NCI-H2081 treated with DMSO at 0.1 percent for 48 hours (cell line): ENCODE measurements around the gene RAPGEF4.

Experiments used
- DNase-seq: peaks from one replicate; lab custom pipeline; 2025; lab: John Stamatoyannopoulos, UW

Gene RAPGEF4

DNA sequence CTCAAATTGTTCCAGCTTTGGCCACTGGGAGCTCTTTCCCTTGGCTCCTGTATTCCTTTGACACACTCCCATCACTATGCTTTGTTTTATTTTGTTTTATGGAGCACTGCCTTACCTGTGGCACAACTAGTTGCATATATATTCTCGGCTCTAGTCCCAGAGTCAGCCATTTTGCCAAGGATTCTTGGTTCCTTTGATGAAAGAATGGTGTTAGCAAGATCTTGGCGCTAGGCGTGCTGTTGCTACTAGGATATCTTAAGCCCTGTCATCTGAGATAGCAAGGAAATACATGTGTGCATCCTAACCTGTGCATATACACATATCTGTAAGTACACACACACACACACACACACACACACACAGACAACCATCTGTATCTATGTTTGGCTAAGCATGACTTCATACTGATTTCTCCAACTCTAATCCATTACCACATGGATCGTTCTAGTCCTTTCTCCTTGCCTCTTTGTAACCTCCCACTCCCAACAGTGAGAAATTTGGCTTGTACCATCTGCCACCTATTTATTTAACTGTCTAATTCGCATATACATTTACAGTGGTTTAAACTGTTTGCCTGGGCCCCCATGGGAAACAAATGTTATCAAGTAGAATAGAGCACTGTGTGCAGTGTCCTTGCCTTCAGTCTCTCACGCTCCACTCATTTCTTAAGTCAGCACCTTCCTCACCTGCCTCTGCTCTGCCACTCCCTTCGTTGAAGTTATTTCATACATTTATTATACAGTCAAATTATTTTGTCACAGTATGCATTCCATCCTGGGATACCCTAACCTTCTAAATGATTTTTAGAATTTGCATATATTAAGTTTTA lies 202.5 kb downstream of the RAPGEF4 start:
- DNase-seq, result no peak

DNA sequence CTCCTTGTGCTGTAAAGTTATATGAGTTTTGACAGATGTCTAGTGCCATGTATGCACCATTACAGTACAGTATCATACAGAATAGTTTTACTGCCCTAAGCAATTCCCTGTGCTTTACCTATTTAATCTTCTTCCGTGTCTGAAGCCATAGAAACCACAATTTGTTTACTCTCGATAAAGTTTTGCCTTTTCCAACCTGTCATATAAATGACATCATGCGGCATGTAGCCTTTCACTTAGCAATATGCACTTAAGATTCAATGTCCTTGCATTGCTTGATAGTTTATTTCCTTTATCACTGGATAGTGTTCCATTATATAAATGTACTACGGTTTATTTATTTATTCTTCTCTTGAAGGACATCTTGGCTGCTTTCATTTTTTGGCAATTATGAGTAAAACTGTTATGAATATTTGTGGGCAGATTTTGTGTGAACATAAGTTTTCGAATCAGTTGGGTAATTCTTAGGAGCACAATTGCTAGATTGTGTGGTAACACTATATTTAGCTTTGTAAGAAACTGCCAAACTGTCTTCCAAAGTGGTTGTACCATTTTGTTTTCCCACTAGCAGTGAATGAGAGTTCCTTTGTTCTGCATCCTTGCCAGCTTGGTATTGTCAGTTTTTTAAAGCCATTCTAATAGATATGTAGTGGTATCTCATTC lies 203.2 kb downstream of the RAPGEF4 start:
- DNase-seq, result no peak

DNA sequence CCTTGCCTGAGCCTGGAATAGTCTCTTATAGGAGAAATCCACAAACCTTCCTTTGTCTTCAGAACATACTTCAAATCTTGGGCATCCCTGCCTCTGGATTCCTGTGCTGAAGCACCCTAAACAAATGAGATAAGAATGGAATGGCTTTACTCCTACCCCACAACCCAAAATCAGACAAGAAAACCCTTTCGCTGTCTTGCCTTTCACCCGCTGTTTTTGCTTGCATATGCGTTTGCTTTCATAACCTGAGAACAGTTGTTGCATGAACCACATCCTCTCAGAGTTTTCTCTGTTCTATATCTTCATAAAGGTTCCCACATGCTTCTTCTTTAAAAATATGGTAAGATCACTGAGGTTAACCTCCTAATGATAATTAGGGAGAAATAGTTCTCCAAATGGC lies 207.9 kb downstream of the RAPGEF4 start:
- DNase-seq, result no peak

DNA sequence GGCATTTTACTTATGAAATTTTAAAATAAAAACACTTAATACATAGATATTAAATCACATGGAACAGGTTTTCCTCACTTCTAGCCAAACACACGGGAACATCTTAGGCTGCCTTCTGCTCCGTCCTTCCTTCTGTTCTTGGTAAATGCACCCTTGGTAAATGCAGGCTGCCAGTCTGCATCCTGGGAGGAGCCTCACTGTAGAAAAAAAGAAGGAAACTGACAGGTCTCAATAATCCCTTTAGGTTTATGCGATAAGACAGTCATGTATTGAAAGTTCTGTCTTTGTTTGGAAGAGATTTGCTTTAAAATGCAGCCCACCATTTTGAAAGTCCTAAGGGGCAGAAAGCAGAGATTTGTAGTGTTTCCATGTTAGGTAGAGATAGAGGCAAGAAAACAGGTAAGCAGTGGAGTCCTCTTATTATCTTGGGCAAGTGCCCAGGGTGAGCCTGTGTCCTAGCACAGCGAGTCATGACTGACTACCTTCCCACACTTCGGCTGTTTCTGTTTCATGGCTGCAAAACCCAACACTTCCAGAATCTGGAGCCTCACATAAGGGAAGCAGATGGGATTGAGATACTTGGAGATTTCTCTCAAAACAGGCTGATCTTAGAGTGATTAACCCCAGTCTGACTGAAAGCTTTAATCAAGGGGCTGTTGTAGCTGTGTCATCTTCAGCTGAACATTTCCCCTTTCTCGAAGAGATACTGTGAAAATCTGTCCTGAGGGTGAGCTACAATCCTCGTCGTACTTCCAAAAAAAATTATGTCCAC lies 208.6 kb downstream of the RAPGEF4 start:
- DNase-seq, result no peak

DNA sequence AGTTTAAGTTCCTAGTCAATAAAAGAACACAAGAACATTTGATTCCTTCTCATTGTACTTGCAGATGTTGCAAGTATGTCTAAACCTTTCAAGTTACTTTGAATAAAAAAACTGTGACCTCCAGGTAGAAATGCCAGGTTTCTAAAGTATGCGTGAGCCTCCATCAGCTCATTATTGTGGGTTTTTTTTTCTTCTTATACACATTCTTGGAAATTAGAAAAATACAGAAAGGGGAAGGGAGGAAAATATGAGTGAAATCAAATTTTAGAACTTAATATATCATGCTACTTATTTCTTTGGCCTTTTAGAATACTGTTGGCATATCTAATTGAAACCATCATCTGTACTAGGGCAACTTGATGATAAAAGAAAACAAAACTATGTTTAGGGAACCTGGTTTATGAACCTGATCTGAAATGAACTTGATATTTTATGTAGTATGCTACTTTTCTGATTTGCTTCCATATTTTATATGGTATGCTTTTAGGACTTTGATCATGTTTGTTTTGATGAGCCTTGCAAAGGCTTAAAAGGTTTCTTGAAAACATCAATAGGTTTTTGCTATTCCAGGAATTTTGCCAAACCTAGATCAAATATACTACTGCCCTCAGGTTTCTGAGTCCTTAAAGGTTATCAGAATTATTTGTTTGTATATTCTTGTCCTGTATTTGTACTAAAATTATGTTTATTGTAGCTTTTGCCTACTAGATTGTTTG lies 209.3 kb downstream of the RAPGEF4 start:
- no peak for DNase-seq

DNA sequence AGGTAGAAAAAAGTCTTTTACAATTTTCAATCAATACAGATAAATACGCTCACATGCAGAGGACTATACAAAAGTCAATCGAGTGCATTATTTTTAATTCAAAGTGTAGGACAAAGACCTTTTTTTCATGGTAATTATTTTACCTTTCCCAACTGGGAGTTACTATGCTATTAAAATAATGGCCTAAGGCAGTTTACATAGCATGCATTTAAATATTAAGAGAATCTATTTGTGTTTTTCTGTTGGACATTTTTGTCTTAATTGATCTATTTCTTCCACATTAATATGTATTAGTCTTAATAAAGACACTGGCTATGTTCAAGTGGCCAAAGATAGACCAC lies 209.8 kb downstream of the RAPGEF4 start:
- no peak for DNase-seq

DNA sequence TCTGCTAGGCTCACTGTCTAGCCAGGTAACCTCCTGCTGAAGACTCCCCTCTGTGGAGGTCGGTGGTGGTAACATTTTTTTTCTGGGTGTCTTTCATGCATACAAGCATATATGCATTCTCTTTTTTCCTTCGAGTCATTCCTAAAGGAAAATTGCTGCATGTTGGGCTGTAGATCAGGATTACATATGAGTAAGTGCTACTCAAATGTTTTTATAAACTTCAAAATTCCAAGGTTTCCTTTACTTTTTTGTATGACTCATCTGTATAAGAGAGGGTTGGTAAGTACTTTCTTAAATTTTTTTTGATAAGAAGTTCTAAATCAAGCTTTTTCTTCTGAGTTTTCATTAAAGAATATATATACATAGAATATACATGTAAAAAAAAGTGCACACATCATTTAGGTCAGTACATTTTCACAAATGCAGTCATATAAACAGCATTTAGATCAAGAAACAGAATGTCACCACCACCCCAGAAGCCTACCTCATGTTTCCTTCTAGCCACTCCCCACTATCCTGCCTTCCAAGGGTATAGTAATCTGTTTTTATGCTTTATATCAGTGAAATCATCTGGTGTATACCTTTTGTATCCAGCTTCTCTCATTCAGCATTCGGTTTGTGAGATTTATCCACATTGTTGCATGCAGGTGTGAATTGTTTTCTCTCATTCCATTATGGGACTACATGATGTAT lies 212.0 kb downstream of the RAPGEF4 start:
- no peak for DNase-seq

DNA sequence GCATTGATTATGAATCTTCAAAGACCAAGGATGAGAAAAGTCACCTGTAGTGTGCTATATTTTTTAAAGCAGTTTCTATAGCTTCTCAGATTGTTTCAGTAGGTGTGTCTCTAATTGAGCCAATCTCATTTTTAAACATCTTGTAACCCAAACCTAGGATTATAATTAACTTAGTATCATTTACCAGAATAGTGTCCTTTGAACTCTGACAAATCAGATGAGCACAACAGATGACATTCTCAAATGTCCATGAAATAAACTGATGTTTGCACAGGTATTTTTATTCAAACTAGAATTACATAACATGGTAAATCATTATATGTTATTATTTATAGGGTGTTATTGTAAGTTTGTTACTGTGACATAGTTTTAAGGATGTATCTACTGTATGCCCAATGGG lies 213.9 kb downstream of the RAPGEF4 start:
- DNase-seq, result no peak

DNA sequence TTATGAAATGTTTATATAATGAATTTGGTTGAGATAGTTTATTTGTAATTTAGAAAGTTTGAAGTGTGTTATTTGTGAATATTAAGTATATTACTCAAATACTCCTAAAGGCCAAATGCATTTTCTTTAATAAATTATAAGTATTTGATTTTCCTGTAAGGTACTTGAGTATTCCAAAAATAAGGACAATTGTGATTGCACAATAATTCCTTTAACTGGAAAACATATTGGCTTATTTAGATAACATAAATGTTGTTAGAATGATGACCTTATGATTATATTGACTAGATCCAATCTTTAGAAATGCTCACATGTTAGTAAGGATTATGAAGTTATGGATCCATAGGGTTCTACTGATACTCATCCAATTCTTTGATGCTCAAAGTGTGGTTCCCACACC lies 214.9 kb downstream of the RAPGEF4 start:
- no peak for DNase-seq

DNA sequence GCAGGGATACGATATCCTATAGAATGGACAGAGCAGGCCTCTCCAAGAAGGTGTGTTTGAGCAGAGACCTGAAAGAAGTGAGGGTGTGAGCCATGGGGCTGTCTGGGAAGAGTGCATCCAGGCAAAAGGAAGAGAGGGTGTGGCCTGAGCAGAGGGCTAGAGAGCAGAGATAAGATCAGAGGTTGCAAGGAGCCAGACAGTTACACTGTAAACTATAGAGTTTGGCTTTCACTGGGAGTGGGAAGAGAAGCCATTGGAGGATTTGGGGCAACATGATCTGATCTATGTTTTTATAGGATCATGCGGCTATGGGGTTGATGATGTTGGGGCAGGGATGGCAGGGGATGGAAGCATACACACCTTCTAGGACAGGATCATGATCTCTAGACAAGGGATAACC lies 215.9 kb downstream of the RAPGEF4 start:
- no peak for DNase-seq

DNA sequence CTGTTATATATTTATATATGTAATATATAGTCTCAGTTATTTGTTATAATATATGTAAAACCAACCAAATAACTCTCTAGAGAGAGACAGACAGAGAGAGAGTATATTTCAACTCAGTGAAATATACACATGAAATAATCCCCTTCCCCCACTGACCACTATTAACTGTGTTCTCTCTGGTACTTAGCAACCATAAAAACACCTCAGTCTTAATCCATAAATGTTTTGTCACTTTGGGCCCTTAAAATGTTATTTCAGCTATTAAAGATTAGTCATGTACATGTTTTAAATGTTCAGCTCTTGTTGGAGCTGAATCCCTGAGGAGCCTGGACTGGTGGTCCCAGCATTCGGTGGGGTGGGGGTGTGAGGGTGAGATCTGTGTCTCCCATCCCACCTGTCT lies 217.8 kb downstream of the RAPGEF4 start:
- DNase-seq, result no peak

DNA sequence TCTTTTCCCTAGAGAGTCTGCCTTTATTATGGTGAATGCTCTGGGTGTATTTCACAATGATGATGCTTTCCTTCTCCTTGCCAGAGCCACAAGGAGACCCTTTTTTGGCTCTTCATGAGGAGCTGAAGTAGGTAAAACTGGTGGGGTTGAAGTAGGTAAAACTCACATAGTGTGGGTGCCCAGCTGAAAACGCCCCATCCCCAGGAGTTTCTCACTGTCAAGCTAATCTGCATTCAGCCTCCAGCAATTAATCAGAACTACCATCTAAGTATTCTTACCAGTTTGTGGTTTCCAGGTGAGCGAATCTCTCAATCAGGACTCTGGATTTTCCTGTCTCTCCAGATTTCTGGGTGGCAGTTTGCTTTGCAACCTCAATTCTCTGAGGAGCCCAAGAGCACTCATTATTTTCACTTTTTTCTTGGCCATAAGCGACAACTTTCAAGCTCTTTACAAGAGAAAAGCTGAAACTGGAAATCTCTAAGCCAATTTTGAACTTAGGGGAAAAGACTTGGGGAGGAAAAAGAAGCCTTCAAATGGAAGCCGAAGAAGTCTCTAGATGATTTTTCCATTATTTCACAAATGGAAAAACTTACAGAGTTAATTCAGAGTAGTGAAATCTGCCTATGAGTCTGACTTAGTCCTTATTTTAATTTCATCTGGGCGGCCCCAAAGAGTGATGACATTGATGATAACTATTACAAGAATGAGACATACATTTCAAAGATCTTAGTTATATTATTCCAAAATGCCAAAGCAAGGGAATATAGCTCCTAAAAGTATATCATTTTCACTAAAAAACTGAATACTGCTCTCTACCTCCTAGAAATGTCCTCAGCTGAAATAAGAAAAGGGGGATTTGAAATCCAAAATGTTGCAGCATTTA lies 218.6 kb downstream of the RAPGEF4 start:
- no peak for DNase-seq

DNA sequence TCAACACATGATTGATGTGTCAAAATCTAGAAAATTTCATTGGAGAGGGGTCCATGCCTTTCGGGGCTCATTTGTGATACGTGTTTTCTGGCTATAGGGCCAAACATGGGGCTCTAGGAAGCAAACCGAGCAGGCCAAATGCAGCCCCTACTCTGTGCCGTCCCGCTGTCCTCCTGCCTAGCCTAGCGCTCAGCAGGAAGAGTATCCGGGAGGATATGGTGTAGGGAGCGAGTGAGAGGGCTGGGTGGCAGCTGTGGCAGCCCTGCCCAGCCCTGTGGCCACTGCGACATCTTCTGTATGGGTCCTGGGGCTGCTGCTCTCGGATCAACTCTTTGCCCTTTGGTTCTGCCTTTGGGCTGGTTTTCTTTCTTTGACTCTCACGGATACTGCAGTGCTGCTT lies 219.9 kb downstream of the RAPGEF4 start:
- DNase-seq, result no peak

DNA sequence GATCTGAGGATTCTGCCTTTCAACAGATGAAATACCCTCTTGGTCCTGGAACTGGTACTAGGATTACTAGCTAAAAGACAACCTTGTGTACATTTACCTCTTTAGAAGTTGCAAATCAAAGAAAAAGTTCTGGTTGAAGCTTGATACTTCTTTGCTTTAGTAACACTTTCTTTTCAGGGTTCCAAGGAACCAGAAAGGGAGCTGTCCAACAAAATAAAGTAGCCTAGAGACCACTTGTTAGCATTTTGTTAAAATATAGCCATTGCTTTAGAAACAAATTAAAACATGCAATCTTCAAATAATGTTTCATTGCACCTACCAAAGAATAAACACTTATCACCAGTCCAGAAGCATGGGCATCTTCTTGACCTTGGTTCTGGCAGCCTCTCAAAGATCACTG lies 222.1 kb downstream of the RAPGEF4 start:
- no peak for DNase-seq

DNA sequence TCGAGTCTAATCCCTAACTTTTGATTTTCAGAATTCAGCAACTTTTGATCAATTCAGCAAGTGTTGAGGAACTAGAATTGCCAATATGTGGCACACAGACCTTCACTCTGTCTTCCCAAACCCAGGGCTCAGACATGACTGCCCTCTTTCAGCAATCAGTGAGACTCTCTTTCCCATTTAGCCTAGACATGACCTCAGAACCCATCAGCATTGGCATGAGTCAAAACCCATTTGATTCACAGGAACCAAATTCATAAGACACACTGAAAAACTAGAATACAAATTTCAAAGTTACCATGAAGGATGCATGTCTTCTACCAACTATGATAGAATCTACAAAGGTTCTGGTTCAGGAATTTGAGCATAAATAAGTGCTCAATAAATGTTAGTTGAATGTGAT lies 226.4 kb downstream of the RAPGEF4 start:
- DNase-seq, result no peak

DNA sequence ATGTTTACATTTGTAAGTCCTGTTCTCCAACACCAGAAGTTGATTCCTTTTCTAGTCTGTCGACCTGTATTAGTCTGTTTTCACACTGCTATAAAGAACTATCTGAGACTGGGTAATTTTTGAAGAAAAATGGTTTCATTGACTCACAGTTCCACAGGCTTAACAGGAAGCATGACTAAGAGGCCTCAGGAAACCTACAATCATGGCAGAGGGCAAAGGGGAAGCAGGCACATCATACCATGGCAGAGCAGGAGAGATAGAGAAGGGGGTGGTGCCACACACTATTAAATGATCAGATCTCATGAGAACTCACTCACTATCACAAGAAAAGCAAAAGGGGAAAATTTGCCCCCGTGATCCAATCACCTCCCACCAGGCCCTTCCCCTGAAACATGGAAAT lies 227.2 kb downstream of the RAPGEF4 start:
- DNase-seq, result no peak

DNA sequence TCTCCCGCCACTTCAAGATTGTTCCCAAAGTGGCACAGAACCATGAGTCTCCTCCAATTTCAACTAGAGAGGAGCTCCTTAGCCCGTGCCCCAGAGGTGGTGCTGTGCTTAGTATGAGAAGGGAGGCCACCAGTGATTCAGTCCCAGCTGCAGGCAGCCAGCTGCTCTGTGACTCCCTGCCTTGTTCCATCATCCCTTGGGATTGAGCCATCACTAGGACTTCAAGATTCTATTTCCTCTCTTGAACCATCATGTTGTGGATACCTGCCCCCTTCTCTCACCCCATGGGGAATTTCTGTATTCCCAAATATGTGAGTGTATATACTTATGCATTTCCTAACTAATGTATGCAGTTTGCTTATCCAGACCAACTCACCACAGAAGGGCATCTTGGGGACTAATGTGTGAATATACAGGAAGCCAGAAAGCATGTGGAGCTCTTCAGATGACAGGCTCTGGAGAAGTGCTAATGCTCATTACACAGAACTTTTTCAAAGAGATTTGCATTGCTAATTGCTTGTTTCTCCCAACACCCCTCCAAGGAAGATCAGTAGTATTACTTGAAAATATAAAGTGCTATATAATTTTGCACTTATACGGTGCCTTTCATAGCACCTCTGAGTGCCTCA lies 229.0 kb downstream of the RAPGEF4 start:
- no peak for DNase-seq

DNA sequence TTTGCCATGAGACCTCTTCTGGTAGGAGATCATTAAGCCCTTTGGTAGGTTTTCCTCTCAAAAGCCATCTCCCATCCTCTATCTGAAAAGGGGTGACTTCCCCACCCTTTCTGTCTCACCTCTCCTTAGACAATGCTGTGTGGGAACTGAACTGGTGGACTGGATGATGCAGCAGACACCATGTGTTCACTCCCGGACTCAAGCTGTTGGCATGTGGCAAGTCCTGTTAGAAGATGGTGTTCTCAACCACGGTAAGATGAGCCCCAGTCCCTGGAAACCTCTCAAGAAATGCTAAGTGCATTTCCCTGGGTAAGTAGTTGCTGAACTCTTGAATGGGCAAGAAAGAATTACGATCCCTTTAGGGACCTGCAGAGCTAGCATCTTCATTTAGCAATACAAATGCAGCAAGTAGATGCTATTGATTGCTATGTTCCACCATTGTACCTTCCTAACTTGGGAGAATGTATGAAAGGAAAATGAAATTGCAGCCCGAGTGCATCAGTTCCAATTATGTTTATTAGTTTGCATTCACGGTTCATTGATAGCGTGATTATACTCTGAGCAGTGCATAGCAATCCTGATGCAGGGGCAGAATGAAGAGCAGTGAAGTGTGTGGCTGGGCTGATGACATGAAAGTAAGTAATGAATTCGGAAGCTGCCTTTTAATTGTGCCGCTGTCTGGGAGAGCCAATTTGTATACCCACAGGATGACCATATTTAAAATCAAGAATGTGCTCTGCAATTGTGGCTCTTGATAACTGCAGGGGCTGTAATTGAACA lies 230.0 kb downstream of the RAPGEF4 start:
- no peak for DNase-seq
